ENCODE results near the gene ARHGAP26.
A peak's percentile ranks its signal among the peaks of the same experiment; 100 is the strongest.

Gene ARHGAP26

GRCh38 chr5:142929587-142929986, 159.4 kb downstream of the ARHGAP26 start:
- Histone ChIP-seq H3K4me3 (no peak overlapping the region), H3K27ac (peak overlapping the region in 1 of 2 donors; percentile 40)
- DNase-seq (ENCODE audit: low spot score), result no peak
- no peak for TF ChIP-seq CTCF (IDR thresholded peaks at IDR 0.05)

- H3K4me3 ChIP-seq, result no peak overlapping the region
- peak overlapping the region in 1 of 2 donors; percentile 40 for H3K27ac ChIP-seq
- TF ChIP-seq CTCF (IDR thresholded peaks at IDR 0.05), result no peak
- DNase-seq (ENCODE audit: low spot score), result no peak
Observed at GRCh38 chr5:142930395-142931110, 160.4 kb downstream of the ARHGAP26 start.

GRCh38 chr5:142931896-142932686, 161.9 kb downstream of the ARHGAP26 start:
- peak overlapping the region in 1 of 2 donors; percentile 35 for H3K27ac ChIP-seq

GRCh38 chr5:142934051-142934762, 164.0 kb downstream of the ARHGAP26 start:
- no peak for DNase-seq (ENCODE audit: low spot score)
- H3K4me3 ChIP-seq, result no peak overlapping the region
- no peak overlapping the region for H3K27ac ChIP-seq
- TF ChIP-seq CTCF (IDR thresholded peaks at IDR 0.05), result no peak

More at GRCh38 chr5:142931896-142932686, 161.9 kb downstream of the ARHGAP26 start:
- DNase-seq (ENCODE audit: low spot score), result no peak
- no peak overlapping the region for H3K4me3 ChIP-seq
- TF ChIP-seq CTCF (IDR thresholded peaks at IDR 0.05), result no peak

GRCh38 chr5:142935014-142935413, 164.8 kb downstream of the ARHGAP26 start:
- no peak for DNase-seq (ENCODE audit: low spot score)
- TF ChIP-seq CTCF (IDR thresholded peaks at IDR 0.05), result no peak
- Histone ChIP-seq H3K4me3 (no peak overlapping the region), H3K27ac (no peak overlapping the region)

GRCh38 chr5:142937374-142937773, 167.2 kb downstream of the ARHGAP26 start:
- Histone ChIP-seq H3K27ac (no peak overlapping the region), H3K4me3 (no peak overlapping the region)
- TF ChIP-seq CTCF (IDR thresholded peaks at IDR 0.05), result no peak
- no peak for DNase-seq (ENCODE audit: low spot score)
